HCT116 (cell line): Measurements from ENCODE around the gene EXOC4. TPM values are rescaled to one million over a fixed set of nuclear protein-coding genes. Genes with fewer than 3 reads are reported as not detected.

Experiments
- ATAC-seq: fragments of 200-7000 bp; cut with Tn5 transposase; 2 replicates; pipeline ENCODE4 v1.9.1; 2020; ENCODE audit warnings: mild to moderate bottlenecking, moderate library complexity
- BruUV-seq: library from RNA; stranded (reverse); fragments of 400-500 nt; replicated peaks from 2 replicates; lab custom pipeline; 2021; lab: Mats Ljungman, UMichigan
- CTCF ChIA-PET: fragments of 300-600 bp; sonication (Branson Sonifier 250); formaldehyde crosslinking; loops from one replicate; lab custom pipeline; 2021; ENCODE audit warnings: antibody characterized with exemption; lab: Charles Lee
- POLR2A ChIA-PET: fragments of 300-600, 350-600 bp; sonication (Branson Sonifier 250); formaldehyde crosslinking; loops from one replicate; lab custom pipeline; 2021; ENCODE audit warnings: antibody characterized with exemption; lab: Charles Lee
- RAD21 ChIA-PET, 2 experiments: fragments of 300-600 bp; sonication (Branson Sonifier 250); formaldehyde crosslinking; loops; one replicate each; lab custom pipeline; 2023; ENCODE audit warnings: low total read pairs in 2 of 2; ENCODE audit not compliant: uncharacterized antibody in 2 of 2, unreplicated experiment in 2 of 2, low non-redundant PET in 1 of 2; lab: Charles Lee
- DNase-seq: peaks from one replicate; pipeline ENCODE4 v3.0.0-alpha.2; 2010; ENCODE audit warnings: low read depth, low spot score
- H2AFZ ChIP-seq: fragments of 200-600 bp; shearing (Covaris generic), sonication (generic); 2 replicates; pipeline ENCODE4 v1.6.1; 2017; ENCODE audit warnings: low read depth, mixed run types, mixed read lengths, antibody characterized with exemption, low read length; ENCODE audit not compliant: poor library complexity, severe bottlenecking
- H3K27ac ChIP-seq: 2 replicates; pipeline ENCODE4 v1.5.1; 2012; ENCODE audit warnings: low read depth, low read length
- H3K27me3 ChIP-seq: fragments of 200-600 bp; sonication (generic); 2 replicates; pipeline ENCODE4 v1.6.1; 2016; ENCODE audit warnings: mixed run types, low read length, mixed read lengths; ENCODE audit not compliant: insufficient read depth
- H3K36me3 ChIP-seq, 2 experiments: fragments of 200-500 bp in 1 of 2; fragments of 200-600 bp in 1 of 2; sonication (Bioruptor generic) in 1 of 2; sonication (generic) in 1 of 2; 2 replicates each; pipeline versions ENCODE4 v1.5.1 to v1.6.1; 2014 to 2016; ENCODE audit warnings: low read length in 2 of 2, inconsistent platforms in 1 of 2, mixed read lengths in 1 of 2, mixed run types in 1 of 2; ENCODE audit not compliant: insufficient read depth in 2 of 2, control insufficient read depth in 1 of 2
- H3K4me1 ChIP-seq, 2 experiments: fragments of 200-600 bp in 1 of 2; sonication (generic) in 1 of 2; 2 replicates each; pipeline versions ENCODE4 v1.5.1 to v1.6.1; 2012 to 2017; ENCODE audit warnings: low read length in 2 of 2, inconsistent platforms in 1 of 2, mild to moderate bottlenecking in 1 of 2, mixed read lengths in 1 of 2, mixed run types in 1 of 2, moderate library complexity in 1 of 2; ENCODE audit not compliant: insufficient read depth in 2 of 2, control insufficient read depth in 1 of 2
- H3K4me2 ChIP-seq: fragments of 200-600 bp; sonication (generic); 2 replicates; pipeline ENCODE4 v1.6.1; 2017; ENCODE audit warnings: mixed run types, low read length, mixed read lengths
- H3K4me3 ChIP-seq, 2 experiments: fragments of 200-600 bp in 1 of 2; sonication (generic) in 1 of 2; replicated peaks in 1 of 2; 2 replicates each; pipeline ENCODE4 v1.5.1; 2011 to 2016; ENCODE audit warnings: low read length in 2 of 2, control low read depth in 1 of 2, low read depth in 1 of 2, mild to moderate bottlenecking in 1 of 2, mixed read lengths in 1 of 2, mixed run types in 1 of 2
- H3K79me2 ChIP-seq: fragments of 200-600 bp; sonication (generic); 2 replicates; pipeline ENCODE4 v1.6.1; 2017; ENCODE audit warnings: mild to moderate bottlenecking, mixed run types, low read length, moderate library complexity, mixed read lengths; ENCODE audit not compliant: insufficient read depth
- H3K9ac ChIP-seq: fragments of 200-600 bp; sonication (generic); 2 replicates; pipeline ENCODE4 v1.6.1; 2016; ENCODE audit warnings: low read length, mixed read lengths
- H3K9me2 ChIP-seq: fragments of 200-600 bp; sonication (generic), shearing (Covaris generic); 2 replicates; pipeline ENCODE4 v1.6.1; 2017; ENCODE audit warnings: mixed run types, mild to moderate bottlenecking, moderate library complexity; ENCODE audit not compliant: insufficient read depth
- H3K9me3 ChIP-seq, 2 experiments: fragments of 200-500 bp in 1 of 2; fragments of 200-600 bp in 1 of 2; sonication (Bioruptor generic) in 1 of 2; sonication (generic) in 1 of 2; 2 replicates each; pipeline ENCODE4 v1.6.1; 2014 to 2017; ENCODE audit warnings: low read length in 2 of 2, mixed read lengths in 2 of 2, inconsistent platforms in 1 of 2, low read depth in 1 of 2, mild to moderate bottlenecking in 1 of 2, mixed run types in 1 of 2, moderate library complexity in 1 of 2; ENCODE audit not compliant: control insufficient read depth in 1 of 2, insufficient read depth in 1 of 2
- H4K20me1 ChIP-seq: fragments of 200-600 bp; sonication (generic), shearing (Covaris generic); 2 replicates; pipeline ENCODE4 v1.6.1; 2017; ENCODE audit warnings: mixed run types, mild to moderate bottlenecking, moderate library complexity; ENCODE audit not compliant: insufficient read depth
- CEBPB ChIP-seq: IDR thresholded peaks from 2 replicates; pipeline ENCODE4 v1.6.1; 2012; ENCODE audit warnings: low read depth
- EZH2 ChIP-seq: fragments of 200-600 bp; sonication (generic); IDR thresholded peaks from 2 replicates; pipeline ENCODE4 v1.6.1; 2017; ENCODE audit warnings: antibody characterized with exemption, mixed run types
- FOSL1 ChIP-seq: IDR thresholded peaks from 2 replicates; pipeline ENCODE4 v1.6.1; 2012; ENCODE audit warnings: low read depth
- POLR2A ChIP-seq: IDR thresholded peaks from 2 replicates; pipeline ENCODE4 v1.7.0; 2011; ENCODE audit warnings: borderline replicate concordance; ENCODE audit not compliant: insufficient read depth, insufficient read length; ENCODE audit errors: extremely low read depth
- RAD21 ChIP-seq: IDR thresholded peaks from 2 replicates; pipeline ENCODE4 v1.6.1; 2012; ENCODE audit warnings: low read depth, mild to moderate bottlenecking
- SIN3A ChIP-seq: IDR thresholded peaks from 2 replicates; pipeline ENCODE4 v1.6.1; 2012; ENCODE audit warnings: low read depth
- YY1 ChIP-seq: IDR thresholded peaks from 2 replicates; pipeline ENCODE4 v1.6.1; 2011; ENCODE audit warnings: low read length, low read depth, moderate library complexity, mild to moderate bottlenecking; ENCODE audit not compliant: insufficient replicate concordance; ENCODE audit errors: extremely low read depth
- ZBTB33 ChIP-seq: IDR thresholded peaks from 2 replicates; pipeline ENCODE4 v1.6.1; 2011; ENCODE audit warnings: mild to moderate bottlenecking, low read length, moderate library complexity; ENCODE audit not compliant: insufficient replicate concordance; ENCODE audit errors: extremely low read depth
- intact Hi-C: fragments of 100-400 bp; cut with micrococcal nuclease; formaldehyde crosslinking; loops from 2 replicates; pipeline ENCODE4 v1.10.0; 2022
- total RNA-seq: library from RNA; stranded (reverse); gene quantifications from one replicate; pipeline ENCODE4 v1.2.1, GENCODE V29; 2021; ENCODE audit not compliant: unreplicated experiment

EXOC4 gene
- total RNA-seq, 1 experiment from 2014 or later: 40.3 TPM

- CTCF ChIA-PET: no interaction called here
- no peak for TF ChIP-seq SIN3A
- no peak for TF ChIP-seq FOSL1
- no peak for TF ChIP-seq YY1
- TF ChIP-seq CEBPB: no peak
- no peak for TF ChIP-seq POLR2A
- Histone ChIP-seq H3K36me3 (no peaks in the 10 kb centered on the region), H3K27ac (no peak overlapping the region), H3K4me2 (no peak overlapping the region), H3K27me3 (no peaks in the 10 kb centered on the region), H3K79me2 (peaks cover 53% of the 10 kb centered on the region; the same call in 1 of the 2 replicates), H3K9ac (no peak overlapping the region), H3K4me3 (no peak overlapping the region), H2AFZ (no peak overlapping the region), H4K20me1 (no peaks in the 10 kb centered on the region), H3K9me2 (no peaks in the 10 kb centered on the region), H3K4me1 (no peaks in the 10 kb centered on the region), H3K9me3 (no peaks in the 10 kb centered on the region)
- BruUV-seq: no TSS peak
- DNase-seq (no peak), ATAC-seq (no peak)
- POLR2A ChIA-PET: interaction anchor here (1.9 kb wide), 1 partner anchor 16 kb away, joined by 4 read pairs; the partner anchor contains the start of gene EXOC4
- intact Hi-C loops: no loop called here
- RAD21 ChIA-PET: no interaction called here
These were observed 15.5 kb downstream of the EXOC4 start for GRCh38 chr7:133268355-133268754.

- Histone ChIP-seq H3K27ac (no peak overlapping the region), H3K27me3 (no peaks in the 10 kb centered on the region), H3K4me1 (no peaks in the 10 kb centered on the region), H3K79me2 (peaks cover 38% of the 10 kb centered on the region; the same call in 1 of the 2 replicates), H3K4me3 (no peak overlapping the region), H2AFZ (no peak overlapping the region), H4K20me1 (no peaks in the 10 kb centered on the region), H3K9ac (no peak overlapping the region), H3K4me2 (no peak overlapping the region), H3K9me2 (no peaks in the 10 kb centered on the region), H3K36me3 (peaks cover 0 to 2% of the 10 kb centered on the region in 2 experiments; a peak in 1 of 4 replicates), H3K9me3 (no peaks in the 10 kb centered on the region)
- no peak for ATAC-seq
- DNase-seq: no peak
- CTCF ChIA-PET: no interaction called here
- no TSS peak for BruUV-seq
- TF ChIP-seq EZH2: no peak
- no peak for TF ChIP-seq ZBTB33
- no peak for TF ChIP-seq SIN3A
- no peak for TF ChIP-seq RAD21
- intact Hi-C loops: no loop called here
- POLR2A ChIA-PET: no interaction called here
- RAD21 ChIA-PET: no interaction called here
These were observed 19.5 kb downstream of the EXOC4 start for GRCh38 chr7:133272336-133272735.
